ENCODE measurements around the gene MPDU1. TPM values are rescaled to one million over a fixed set of nuclear protein-coding genes. Genes with fewer than 3 reads are reported as not detected.
"Not testable (repeated sequence)": the region's sequence is repeated elsewhere in the genome, so short reads cannot be mapped to it uniquely, and the experiment has no call there.

The MPDU1 gene
- total RNA-seq, 1 experiment from 2014 or later, result 34.6 TPM

DNA sequence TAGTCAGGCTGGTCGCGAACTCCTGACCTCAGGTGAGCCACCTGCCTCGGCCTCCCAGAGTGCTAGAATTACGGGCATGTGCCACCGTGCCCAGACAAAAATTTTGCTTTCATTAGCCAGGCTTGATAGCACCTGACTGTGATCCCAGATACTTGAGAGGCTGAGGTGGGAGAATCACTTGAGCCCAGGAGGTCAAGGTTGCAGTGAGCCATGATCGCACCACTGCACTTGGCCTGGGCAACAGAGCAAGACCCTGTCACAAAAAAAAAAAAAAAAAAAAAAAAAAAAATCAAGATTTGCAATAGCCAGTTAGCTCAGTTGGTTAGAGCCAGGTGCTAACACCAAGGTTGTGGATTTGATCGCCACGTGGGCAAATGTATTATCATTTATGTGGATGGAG is 37.2 kb downstream of the MPDU1 start:
- no peaks in the 10 kb centered on the region for H3K27me3 Mint-ChIP-seq (ENCODE audit: unreplicated experiment)

GRCh38 chr17:7623661-7624060 is 40.0 kb downstream of the MPDU1 start:
- no peak for DNase-seq
- H3K9me3 Mint-ChIP-seq (ENCODE audit: low read depth, unreplicated experiment), result no peaks in the 10 kb centered on the region
- intact Hi-C loops (cut with micrococcal nuclease; ENCODE audit: unreplicated experiment), result no loop called here
- H3K4me3 Mint-ChIP-seq (ENCODE audit: low read depth, unreplicated experiment), result no peak overlapping the region
- no peaks in the 10 kb centered on the region for H3K4me1 Mint-ChIP-seq (ENCODE audit: low read depth, unreplicated experiment)
- no peaks in the 10 kb centered on the region for H3K27me3 Mint-ChIP-seq (ENCODE audit: unreplicated experiment)
- TF ChIP-seq, protein P1, sequence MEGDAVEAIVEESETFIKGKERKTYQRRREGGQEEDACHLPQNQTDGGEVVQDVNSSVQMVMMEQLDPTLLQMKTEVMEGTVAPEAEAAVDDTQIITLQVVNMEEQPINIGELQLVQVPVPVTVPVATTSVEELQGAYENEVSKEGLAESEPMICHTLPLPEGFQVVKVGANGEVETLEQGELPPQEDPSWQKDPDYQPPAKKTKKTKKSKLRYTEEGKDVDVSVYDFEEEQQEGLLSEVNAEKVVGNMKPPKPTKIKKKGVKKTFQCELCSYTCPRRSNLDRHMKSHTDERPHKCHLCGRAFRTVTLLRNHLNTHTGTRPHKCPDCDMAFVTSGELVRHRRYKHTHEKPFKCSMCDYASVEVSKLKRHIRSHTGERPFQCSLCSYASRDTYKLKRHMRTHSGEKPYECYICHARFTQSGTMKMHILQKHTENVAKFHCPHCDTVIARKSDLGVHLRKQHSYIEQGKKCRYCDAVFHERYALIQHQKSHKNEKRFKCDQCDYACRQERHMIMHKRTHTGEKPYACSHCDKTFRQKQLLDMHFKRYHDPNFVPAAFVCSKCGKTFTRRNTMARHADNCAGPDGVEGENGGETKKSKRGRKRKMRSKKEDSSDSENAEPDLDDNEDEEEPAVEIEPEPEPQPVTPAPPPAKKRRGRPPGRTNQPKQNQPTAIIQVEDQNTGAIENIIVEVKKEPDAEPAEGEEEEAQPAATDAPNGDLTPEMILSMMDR (IDR thresholded peaks at IDR 0.05; ENCODE audit: unreplicated experiment), result no peak
- H3K27ac Mint-ChIP-seq (ENCODE audit: unreplicated experiment), result no peak overlapping the region
- BruUV-seq (replicated peaks), result no TSS peak
- CTCF ChIA-PET, result no interaction called here
- H3K36me3 Mint-ChIP-seq (ENCODE audit: insufficient read depth, unreplicated experiment), result peaks cover 16% of the 10 kb centered on the region

More for the DNA sequence above, 37.2 kb downstream of the MPDU1 start:
- BruUV-seq (replicated peaks), result no TSS peak
- no peaks in the 10 kb centered on the region for H3K9me3 Mint-ChIP-seq (ENCODE audit: low read depth, unreplicated experiment)
- no peak for DNase-seq
- no peaks in the 10 kb centered on the region for H3K4me1 Mint-ChIP-seq (ENCODE audit: low read depth, unreplicated experiment)
- no peaks in the 10 kb centered on the region for H3K36me3 Mint-ChIP-seq (ENCODE audit: insufficient read depth, unreplicated experiment)
- no peak overlapping the region for H3K4me3 Mint-ChIP-seq (ENCODE audit: low read depth, unreplicated experiment)
- no peak overlapping the region for H3K27ac Mint-ChIP-seq (ENCODE audit: unreplicated experiment)
- TF ChIP-seq, protein P1 (IDR thresholded peaks at IDR 0.05; ENCODE audit: unreplicated experiment), result no peak
- intact Hi-C loops (cut with micrococcal nuclease; ENCODE audit: unreplicated experiment), result no loop called here
- CTCF ChIA-PET, result no interaction called here

DNA sequence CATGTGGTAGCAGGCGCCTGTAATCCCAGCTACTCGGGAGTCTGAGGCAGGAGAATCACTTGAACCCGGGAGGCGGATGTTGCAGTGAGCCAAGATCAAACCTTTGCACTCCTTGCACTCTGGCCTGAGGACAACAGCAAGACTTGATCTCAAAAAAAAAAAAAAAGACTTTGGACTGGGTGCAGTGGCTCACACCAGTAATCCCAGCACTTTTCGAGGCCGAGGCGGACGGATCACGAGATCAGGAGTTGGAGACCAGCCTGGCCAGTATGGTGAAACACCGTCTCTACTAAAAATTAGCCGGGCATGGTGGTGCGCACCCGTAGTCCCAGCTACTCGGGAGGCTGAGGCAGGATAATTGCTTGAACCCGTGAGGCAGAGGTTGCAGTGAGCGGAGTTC is 42.1 kb downstream of the MPDU1 start:
- H3K9me3 Mint-ChIP-seq (ENCODE audit: low read depth, unreplicated experiment); DNase-seq; H3K27ac Mint-ChIP-seq (ENCODE audit: unreplicated experiment); H3K27me3 Mint-ChIP-seq (ENCODE audit: unreplicated experiment); H3K4me1 Mint-ChIP-seq (ENCODE audit: low read depth, unreplicated experiment); intact Hi-C loops (cut with micrococcal nuclease; ENCODE audit: unreplicated experiment); BruUV-seq (replicated peaks); CTCF ChIA-PET; H3K4me3 Mint-ChIP-seq (ENCODE audit: low read depth, unreplicated experiment): not testable (repeated sequence)
- H3K36me3 Mint-ChIP-seq (ENCODE audit: insufficient read depth, unreplicated experiment), result peaks cover 22% of the 10 kb centered on the region

DNA sequence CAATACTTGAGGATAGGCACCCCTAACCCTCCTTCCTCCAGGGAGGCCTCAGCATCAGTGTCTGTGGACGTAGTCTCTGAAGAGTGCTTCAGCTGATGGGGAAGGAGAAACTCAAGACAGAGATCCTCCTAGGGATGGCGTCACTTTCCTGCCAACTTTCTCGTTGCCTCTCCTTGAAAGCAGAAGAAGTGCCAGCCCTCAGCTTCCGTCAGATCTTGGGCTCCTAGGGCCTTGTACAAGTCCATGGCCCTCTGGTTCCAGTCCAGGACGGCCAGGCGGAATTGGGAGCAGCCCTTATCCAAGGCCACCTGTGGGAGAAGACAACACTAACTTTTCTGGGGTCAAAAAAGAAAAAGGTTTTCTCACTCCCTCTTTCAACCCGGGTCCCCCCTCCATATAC is 42.7 kb downstream of the MPDU1 start:
- Mint-ChIP-seq H3K9me3 (ENCODE audit: low read depth, unreplicated experiment) (no peaks in the 10 kb centered on the region), H3K4me3 (ENCODE audit: low read depth, unreplicated experiment) (peak overlapping the region; percentile 80), H3K27ac (ENCODE audit: unreplicated experiment) (peak overlapping the region; percentile 54), H3K27me3 (ENCODE audit: unreplicated experiment) (no peaks in the 10 kb centered on the region), H3K36me3 (ENCODE audit: insufficient read depth, unreplicated experiment) (peaks cover 22% of the 10 kb centered on the region), H3K4me1 (ENCODE audit: low read depth, unreplicated experiment) (no peaks in the 10 kb centered on the region)
- TSS peak; percentile 84 for BruUV-seq (replicated peaks)
- no peak for DNase-seq
- TF ChIP-seq, protein P1 (IDR thresholded peaks at IDR 0.05; ENCODE audit: unreplicated experiment), result no peak
- intact Hi-C loops (cut with micrococcal nuclease; ENCODE audit: unreplicated experiment), result no loop called here
- CTCF ChIA-PET, result interaction anchor here (1.5 kb wide), 1 partner anchor 11 kb away, joined by 5 read pairs; the partner anchor contains the start of gene FXR2

DNA sequence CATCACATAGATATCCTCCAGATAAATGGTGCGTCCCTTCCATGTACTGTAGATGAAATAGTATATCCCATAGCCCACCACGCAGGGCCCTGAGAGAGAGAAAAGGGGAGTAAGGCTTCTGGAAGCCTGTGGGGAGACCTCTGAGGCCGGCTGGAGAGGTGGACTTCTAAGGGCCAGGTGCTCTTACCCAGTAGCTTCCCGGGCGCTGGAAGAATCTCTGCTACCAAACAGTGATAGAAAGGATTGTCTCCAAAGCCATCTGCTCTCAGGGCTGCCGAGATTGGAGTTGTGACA is 43.3 kb downstream of the MPDU1 start:
- Mint-ChIP-seq H3K4me1 (ENCODE audit: low read depth, unreplicated experiment) (no peaks in the 10 kb centered on the region), H3K27me3 (ENCODE audit: unreplicated experiment) (no peaks in the 10 kb centered on the region), H3K27ac (ENCODE audit: unreplicated experiment) (peak overlapping the region; percentile 54), H3K9me3 (ENCODE audit: low read depth, unreplicated experiment) (no peaks in the 10 kb centered on the region), H3K36me3 (ENCODE audit: insufficient read depth, unreplicated experiment) (peaks cover 22% of the 10 kb centered on the region), H3K4me3 (ENCODE audit: low read depth, unreplicated experiment) (peak overlapping the region; percentile 80)
- no TSS peak for BruUV-seq (replicated peaks)
- intact Hi-C loops (cut with micrococcal nuclease; ENCODE audit: unreplicated experiment), result no loop called here
- CTCF ChIA-PET, result interaction anchor here (1.5 kb wide), 1 partner anchor 12 kb away, joined by 5 read pairs; the partner anchor contains the start of gene FXR2
- TF ChIP-seq, protein P1 (IDR thresholded peaks at IDR 0.05; ENCODE audit: unreplicated experiment), result no peak
- DNase-seq, result no peak

Data from Calu3 (cell line).